K562 (cell line): ENCODE results near the gene COX14. TPM values are rescaled to one million over a fixed set of nuclear protein-coding genes. Genes with fewer than 3 reads are reported as not detected.
A peak's percentile ranks its signal among the peaks of the same experiment; 100 is the strongest.

ENCODE experiments used
- ADNP ChIP-seq: fragments of 200-800 bp; sonication (Bioruptor generic); IDR thresholded peaks from 2 replicates; pipeline ENCODE4 v1.6.1; 2016; ENCODE audit warnings: missing genetic modification characterization, missing compliant biosample characterization
- ETV1 ChIP-seq: fragments of 450-650 bp; conservative IDR thresholded peaks from 2 replicates; pipeline ENCODE4 v1.6.1; 2016; ENCODE audit warnings: missing genetic modification characterization, control low read depth, low read depth, missing compliant biosample characterization
- HDAC1 ChIP-seq, 2 experiments: fragments of 450-650 bp; IDR thresholded peaks; 2 replicates each; pipeline ENCODE4 v1.6.1; 2016 to 2017; ENCODE audit warnings: inconsistent platforms in 1 of 2, mild to moderate bottlenecking in 1 of 2, moderate library complexity in 1 of 2
- MED1 ChIP-seq: sonication (generic); formaldehyde crosslinking; IDR thresholded peaks from 2 replicates; pipeline ENCODE4 v1.8.1; 2023; ENCODE audit warnings: missing genetic modification reagents, borderline replicate concordance
- NR2F6 ChIP-seq: fragments of 450-650 bp; formaldehyde crosslinking; IDR thresholded peaks from 2 replicates; pipeline ENCODE4 v1.4.0; 2020; ENCODE audit warnings: mild to moderate bottlenecking
- SREBF2 ChIP-seq: sonication (generic); formaldehyde crosslinking; IDR thresholded peaks from 2 replicates; pipeline ENCODE4 v1.4.0; 2020; ENCODE audit warnings: mild to moderate bottlenecking, missing genetic modification reagents
- SRSF7 ChIP-seq: fragments of 200-400 bp; formaldehyde crosslinking; optimal IDR thresholded peaks from 2 replicates; pipeline ENCODE3; 2017; ENCODE audit warnings: mild to moderate bottlenecking, low read depth, low read length
- ZNF174 ChIP-seq: fragments of 250-450 bp; sonication (Bioruptor Pico); IDR thresholded peaks from 2 replicates; pipeline ENCODE4 v1.4.0; 2020; ENCODE audit warnings: mild to moderate bottlenecking
- ZNF384 ChIP-seq: IDR thresholded peaks from 2 replicates; pipeline ENCODE4 v1.6.1; 2012; ENCODE audit warnings: low read depth, low read length, improper control_type of control experiment
- ZNF431 ChIP-seq: sonication (generic); formaldehyde crosslinking; IDR thresholded peaks from 2 replicates; pipeline ENCODE4 v1.8.0; 2022; ENCODE audit warnings: mild to moderate bottlenecking, missing genetic modification reagents
- ZNF695 ChIP-seq: fragments of 450-650 bp; formaldehyde crosslinking; IDR thresholded peaks from 2 replicates; pipeline ENCODE4 v1.4.0; 2020; ENCODE audit warnings: mild to moderate bottlenecking, moderate library complexity
- ZNF77 ChIP-seq: fragments of 250-450 bp; sonication (Bioruptor Pico); IDR thresholded peaks from 2 replicates; pipeline ENCODE4 v1.5.0; 2020
- ZNF79 ChIP-seq: fragments of 250-450 bp; sonication (Bioruptor Pico); IDR thresholded peaks from 2 replicates; pipeline ENCODE4 v1.4.0; 2020; ENCODE audit warnings: low read depth, mild to moderate bottlenecking, moderate library complexity
- polyA plus RNA-seq, 8 experiments: library from polyadenylated mRNA; depleted of rRNA in 4 of 8; stranded (reverse) in 5 of 8; unstranded in 3 of 8; fragments of >200 nt; fragmentation: Nextera tagmentation in 2 of 8; fragmentation: Illumina TruSeq in 1 of 8; extraction: Ambion mirVana in 2 of 8; extraction: Trizol in 1 of 8; gene quantifications; 2 replicates each; pipeline versions ENCODE4 v1.2.1 to v1.2.3, GENCODE V29; 2011 to 2014; ENCODE audit warnings: inconsistent platforms in 1 of 8, missing spikeins in 1 of 8
- total RNA-seq, 7 experiments: library from RNA; depleted of rRNA in 6 of 7; stranded (reverse); fragments of >200 nt in 6 of 7; fragmentation: Illumina TruSeq in 2 of 7; extraction: Trizol in 2 of 7; gene quantifications; 2 replicates each; pipeline versions ENCODE4 v1.2.1 to v1.2.3, GENCODE V29; 2011 to 2021; ENCODE audit warnings: low replicate concordance in 1 of 7
- TF ChIP-seq, protein P1 (sequence below), 3 experiments: fragments of 200-800 bp in 1 of 3; fragments of 250-450 bp in 1 of 3; fragments of 450-650 bp in 1 of 3; sonication (Bioruptor Pico) in 1 of 3; sonication (Bioruptor generic) in 1 of 3; formaldehyde crosslinking in 1 of 3; IDR thresholded peaks; 2 replicates each; pipeline versions ENCODE4 v1.6.1 to v1.8.0; 2016 to 2022; ENCODE audit warnings: mild to moderate bottlenecking in 2 of 3, missing genetic modification characterization in 2 of 3, missing compliant biosample characterization in 1 of 3, moderate library complexity in 1 of 3
- TF ChIP-seq, protein P2 (sequence below): fragments of 450-650 bp; IDR thresholded peaks from 2 replicates; pipeline ENCODE4 v1.6.1; 2016; ENCODE audit warnings: mild to moderate bottlenecking
- TF ChIP-seq, protein P3 (sequence below): fragments of 250-450 bp; sonication (Bioruptor Pico); IDR thresholded peaks from 2 replicates; pipeline ENCODE4 v1.8.0; 2021; ENCODE audit warnings: borderline replicate concordance, mild to moderate bottlenecking, moderate library complexity; ENCODE audit not compliant: poor library complexity, severe bottlenecking
- TF ChIP-seq, protein P4 (sequence below): fragments of 250-450 bp; sonication (Bioruptor Pico); IDR thresholded peaks from 2 replicates; pipeline ENCODE4 v1.5.1; 2021; ENCODE audit warnings: mild to moderate bottlenecking
- TF ChIP-seq, protein P5 (sequence below), 2 experiments: fragments of 450-650 bp; IDR thresholded peaks; 2 replicates each; pipeline ENCODE4 v1.6.1; 2016

Gene COX14
- total and polyA plus RNA-seq, 9 of the 15 experiments (the other 6 are each of a cell fraction or from before 2014, with no cell fraction given), result 44.4 to 269 (median 53.4) TPM

DNA sequence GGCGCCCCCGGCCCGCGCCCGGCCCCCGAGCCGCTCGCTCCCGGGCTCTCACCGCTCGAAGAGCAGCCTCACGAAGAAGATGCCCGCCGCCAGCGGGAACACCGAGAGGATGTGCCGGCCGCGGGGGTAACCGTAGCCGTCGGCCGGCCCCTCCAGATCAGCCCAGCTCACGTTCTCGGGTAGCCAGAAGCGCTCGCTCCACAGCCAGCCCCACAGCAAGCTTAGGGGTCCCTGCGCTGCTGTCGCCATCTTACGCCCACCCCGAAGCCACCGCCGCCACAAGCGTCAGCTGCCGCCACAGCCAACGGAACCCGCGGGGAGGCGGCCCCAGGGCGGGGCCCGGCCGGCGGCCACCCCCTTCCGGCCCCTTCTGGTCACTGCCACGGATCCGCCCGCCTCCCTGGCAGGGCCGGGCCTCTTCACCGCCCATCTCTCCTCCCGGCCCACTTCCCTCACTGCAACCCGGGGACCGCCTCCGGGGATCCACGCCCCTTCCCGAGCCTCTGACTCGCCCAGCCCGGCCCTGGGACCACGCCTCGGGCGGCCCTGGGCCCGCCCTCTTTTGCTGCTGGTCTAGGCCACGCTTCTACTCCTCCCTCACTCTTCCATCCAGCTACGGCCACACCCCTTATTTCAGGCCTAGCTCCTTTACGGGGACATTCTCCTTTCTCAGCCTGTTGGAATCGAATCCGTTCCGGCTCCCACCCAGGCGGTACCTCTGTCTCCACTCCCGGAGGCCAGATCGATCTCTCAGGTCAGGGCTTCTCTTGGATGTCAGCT, 55.2 kb downstream of the COX14 start, which contains the start of gene CERS5 (continued):
- TF ChIP-seq, protein P1, sequence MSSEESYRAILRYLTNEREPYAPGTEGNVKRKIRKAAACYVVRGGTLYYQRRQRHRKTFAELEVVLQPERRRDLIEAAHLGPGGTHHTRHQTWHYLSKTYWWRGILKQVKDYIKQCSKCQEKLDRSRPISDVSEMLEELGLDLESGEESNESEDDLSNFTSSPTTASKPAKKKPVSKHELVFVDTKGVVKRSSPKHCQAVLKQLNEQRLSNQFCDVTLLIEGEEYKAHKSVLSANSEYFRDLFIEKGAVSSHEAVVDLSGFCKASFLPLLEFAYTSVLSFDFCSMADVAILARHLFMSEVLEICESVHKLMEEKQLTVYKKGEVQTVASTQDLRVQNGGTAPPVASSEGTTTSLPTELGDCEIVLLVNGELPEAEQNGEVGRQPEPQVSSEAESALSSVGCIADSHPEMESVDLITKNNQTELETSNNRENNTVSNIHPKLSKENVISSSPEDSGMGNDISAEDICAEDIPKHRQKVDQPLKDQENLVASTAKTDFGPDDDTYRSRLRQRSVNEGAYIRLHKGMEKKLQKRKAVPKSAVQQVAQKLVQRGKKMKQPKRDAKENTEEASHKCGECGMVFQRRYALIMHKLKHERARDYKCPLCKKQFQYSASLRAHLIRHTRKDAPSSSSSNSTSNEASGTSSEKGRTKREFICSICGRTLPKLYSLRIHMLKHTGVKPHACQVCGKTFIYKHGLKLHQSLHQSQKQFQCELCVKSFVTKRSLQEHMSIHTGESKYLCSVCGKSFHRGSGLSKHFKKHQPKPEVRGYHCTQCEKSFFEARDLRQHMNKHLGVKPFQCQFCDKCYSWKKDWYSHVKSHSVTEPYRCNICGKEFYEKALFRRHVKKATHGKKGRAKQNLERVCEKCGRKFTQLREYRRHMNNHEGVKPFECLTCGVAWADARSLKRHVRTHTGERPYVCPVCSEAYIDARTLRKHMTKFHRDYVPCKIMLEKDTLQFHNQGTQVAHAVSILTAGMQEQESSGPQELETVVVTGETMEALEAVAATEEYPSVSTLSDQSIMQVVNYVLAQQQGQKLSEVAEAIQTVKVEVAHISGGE (CRISPR knock-in tag; IDR thresholded peaks at IDR 0.05), result peak in 2 of 3 experiments; percentile 12 to 63; a peak in 2 of 6 replicates
- no peak for TF ChIP-seq ZNF77 (CRISPR knock-in tag)
- TF ChIP-seq, protein P2, sequence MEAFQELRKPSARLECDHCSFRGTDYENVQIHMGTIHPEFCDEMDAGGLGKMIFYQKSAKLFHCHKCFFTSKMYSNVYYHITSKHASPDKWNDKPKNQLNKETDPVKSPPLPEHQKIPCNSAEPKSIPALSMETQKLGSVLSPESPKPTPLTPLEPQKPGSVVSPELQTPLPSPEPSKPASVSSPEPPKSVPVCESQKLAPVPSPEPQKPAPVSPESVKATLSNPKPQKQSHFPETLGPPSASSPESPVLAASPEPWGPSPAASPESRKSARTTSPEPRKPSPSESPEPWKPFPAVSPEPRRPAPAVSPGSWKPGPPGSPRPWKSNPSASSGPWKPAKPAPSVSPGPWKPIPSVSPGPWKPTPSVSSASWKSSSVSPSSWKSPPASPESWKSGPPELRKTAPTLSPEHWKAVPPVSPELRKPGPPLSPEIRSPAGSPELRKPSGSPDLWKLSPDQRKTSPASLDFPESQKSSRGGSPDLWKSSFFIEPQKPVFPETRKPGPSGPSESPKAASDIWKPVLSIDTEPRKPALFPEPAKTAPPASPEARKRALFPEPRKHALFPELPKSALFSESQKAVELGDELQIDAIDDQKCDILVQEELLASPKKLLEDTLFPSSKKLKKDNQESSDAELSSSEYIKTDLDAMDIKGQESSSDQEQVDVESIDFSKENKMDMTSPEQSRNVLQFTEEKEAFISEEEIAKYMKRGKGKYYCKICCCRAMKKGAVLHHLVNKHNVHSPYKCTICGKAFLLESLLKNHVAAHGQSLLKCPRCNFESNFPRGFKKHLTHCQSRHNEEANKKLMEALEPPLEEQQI, result no peak
- TF ChIP-seq ZNF695 (CRISPR knock-in tag), result no peak
- TF ChIP-seq MED1, result no peak
- TF ChIP-seq, protein P3, sequence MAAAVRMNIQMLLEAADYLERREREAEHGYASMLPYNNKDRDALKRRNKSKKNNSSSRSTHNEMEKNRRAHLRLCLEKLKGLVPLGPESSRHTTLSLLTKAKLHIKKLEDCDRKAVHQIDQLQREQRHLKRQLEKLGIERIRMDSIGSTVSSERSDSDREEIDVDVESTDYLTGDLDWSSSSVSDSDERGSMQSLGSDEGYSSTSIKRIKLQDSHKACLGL, result no peak
- TF ChIP-seq ZNF174 (CRISPR knock-in tag), result no peak
- TF ChIP-seq ZNF431 (CRISPR knock-in tag), result no peak
- TF ChIP-seq, protein P4, sequence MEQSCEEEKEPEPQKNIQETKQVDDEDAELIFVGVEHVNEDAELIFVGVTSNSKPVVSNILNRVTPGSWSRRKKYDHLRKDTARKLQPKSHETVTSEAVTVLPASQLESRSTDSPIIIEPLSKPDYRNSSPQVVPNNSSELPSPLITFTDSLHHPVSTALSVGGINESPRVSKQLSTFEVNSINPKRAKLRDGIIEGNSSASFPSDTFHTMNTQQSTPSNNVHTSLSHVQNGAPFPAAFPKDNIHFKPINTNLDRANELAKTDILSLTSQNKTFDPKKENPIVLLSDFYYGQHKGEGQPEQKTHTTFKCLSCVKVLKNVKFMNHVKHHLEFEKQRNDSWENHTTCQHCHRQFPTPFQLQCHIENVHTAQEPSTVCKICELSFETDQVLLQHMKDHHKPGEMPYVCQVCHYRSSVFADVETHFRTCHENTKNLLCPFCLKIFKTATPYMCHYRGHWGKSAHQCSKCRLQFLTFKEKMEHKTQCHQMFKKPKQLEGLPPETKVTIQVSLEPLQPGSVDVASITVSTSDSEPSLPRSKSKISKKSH (CRISPR knock-in tag), result no peak
- 0 out of 2 replicates have a peak, but pooled peaks have one; percentile 9 for TF ChIP-seq ZNF384
- no peak for TF ChIP-seq ADNP (tag)
- TF ChIP-seq HDAC1 (IDR thresholded peaks at IDR 0.05), result peak in 1 of 2 experiments; percentile 40; a peak in 2 of 4 replicates
- no peak for TF ChIP-seq SRSF7
- TF ChIP-seq, protein P5, sequence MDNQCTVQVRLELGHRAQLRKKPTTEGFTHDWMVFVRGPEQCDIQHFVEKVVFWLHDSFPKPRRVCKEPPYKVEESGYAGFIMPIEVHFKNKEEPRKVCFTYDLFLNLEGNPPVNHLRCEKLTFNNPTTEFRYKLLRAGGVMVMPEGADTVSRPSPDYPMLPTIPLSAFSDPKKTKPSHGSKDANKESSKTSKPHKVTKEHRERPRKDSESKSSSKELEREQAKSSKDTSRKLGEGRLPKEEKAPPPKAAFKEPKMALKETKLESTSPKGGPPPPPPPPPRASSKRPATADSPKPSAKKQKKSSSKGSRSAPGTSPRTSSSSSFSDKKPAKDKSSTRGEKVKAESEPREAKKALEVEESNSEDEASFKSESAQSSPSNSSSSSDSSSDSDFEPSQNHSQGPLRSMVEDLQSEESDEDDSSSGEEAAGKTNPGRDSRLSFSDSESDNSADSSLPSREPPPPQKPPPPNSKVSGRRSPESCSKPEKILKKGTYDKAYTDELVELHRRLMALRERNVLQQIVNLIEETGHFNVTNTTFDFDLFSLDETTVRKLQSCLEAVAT (IDR thresholded peaks at IDR 0.05), result no peak
- TF ChIP-seq ZNF79, result no peak
- TF ChIP-seq SREBF2 (CRISPR knock-in tag), result no peak
- peak; percentile 26; the same call in 1 of the 2 replicates for TF ChIP-seq ETV1 (tag)
- no peak for TF ChIP-seq NR2F6 (CRISPR knock-in tag)
